22Rv1 (cell line): ENCODE data around the gene SARS2.
A peak's percentile ranks its signal among the peaks of the same experiment; 100 is the strongest.
"Not testable (repeated sequence)": the region's sequence is repeated elsewhere in the genome, so short reads cannot be mapped to it uniquely, and the experiment has no call there.

ENCODE experiments used
- H3K27ac ChIP-seq: fragments of 450-650 bp; 2 replicates; pipeline ENCODE4 v1.5.1; 2017
- CTCF ChIP-seq: fragments of 450-650 bp; IDR thresholded peaks from 2 replicates; pipeline ENCODE4 v1.5.1; 2017; ENCODE audit warnings: mild to moderate bottlenecking
- ZFX ChIP-seq: fragments of 450-650 bp; IDR thresholded peaks from 2 replicates; pipeline ENCODE4 v1.6.1; 2017; ENCODE audit warnings: antibody characterized with exemption, borderline replicate concordance

SARS2 gene

DNA sequence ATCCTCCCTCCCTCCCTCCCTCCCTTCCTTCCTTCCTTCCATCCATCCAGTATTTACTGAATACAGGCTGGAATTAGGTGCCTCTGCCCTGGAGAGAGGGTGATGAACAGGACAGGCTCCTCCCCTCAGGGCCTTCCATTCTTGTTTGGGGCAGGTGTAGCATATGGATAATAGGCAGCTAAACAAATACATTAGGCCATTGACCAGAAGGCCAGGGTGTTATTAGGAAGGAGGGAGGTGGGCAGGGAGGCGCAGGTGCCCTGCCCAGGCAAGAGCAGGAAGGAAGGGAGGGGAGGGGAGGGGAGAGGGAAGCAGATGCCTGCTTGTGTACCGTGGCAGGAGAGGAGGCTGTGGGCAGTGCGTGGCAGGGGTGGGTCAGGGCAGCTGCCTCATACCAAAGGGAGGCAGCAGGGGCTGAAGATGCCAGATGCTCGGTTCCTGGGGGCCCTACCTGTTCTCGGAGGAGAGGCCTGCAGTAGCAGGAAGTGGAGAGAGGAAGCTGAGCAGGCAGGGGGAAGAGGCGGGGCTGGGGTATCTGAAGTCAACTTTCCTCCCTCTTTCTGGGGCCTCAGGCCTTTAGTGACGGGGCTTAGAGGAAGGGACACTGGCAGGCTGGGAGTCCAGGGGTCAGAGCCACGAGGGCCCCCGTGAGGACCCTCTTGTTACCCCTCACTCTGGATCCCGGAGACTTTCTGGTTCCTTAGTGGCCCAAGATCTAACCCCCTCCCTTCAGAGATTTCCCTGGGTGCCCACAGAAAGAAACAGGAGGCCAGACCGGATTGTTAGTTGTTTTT is 52.6 kb downstream of the SARS2 start, which contains the start of gene RINL:
Gene RINL (minus strand): TSS at position 495 of the 794 bp plus-strand sequence. CDS start 1,533 bp downstream, outside the sequence.
- TF ChIP-seq CTCF, result no peak
- no peak for TF ChIP-seq ZFX
- peak within 1 kb of the TSS; percentile 32 for H3K27ac ChIP-seq

- no peak overlapping the region for H3K27ac ChIP-seq
- TF ChIP-seq CTCF (no peak), ZFX (no peak)
Observed at GRCh38 chr19:38875656-38876395, 54.7 kb downstream of the SARS2 start.

DNA sequence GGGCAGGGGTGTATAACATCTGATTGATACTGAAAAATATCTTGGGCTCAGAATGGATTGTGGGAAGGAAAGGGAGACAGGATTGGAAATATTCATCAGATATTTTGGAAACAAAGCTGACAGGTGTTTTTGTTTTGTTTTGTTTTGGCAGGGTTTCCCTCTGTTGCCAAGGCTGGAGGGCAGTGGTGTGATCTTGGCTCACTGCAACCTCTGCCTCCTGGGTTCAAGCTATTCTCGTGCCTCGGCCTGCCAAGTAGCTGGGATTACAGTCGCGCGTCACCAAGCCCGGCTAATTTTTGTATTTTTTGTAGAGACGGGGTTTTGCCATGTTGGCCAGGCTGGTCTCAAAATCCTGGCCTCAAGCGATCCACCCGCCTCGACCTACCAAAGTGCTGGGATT is 57.2 kb downstream of the SARS2 start:
- H3K27ac ChIP-seq, result not testable (repeated sequence)

GRCh38 chr19:38870612-38871011 is 60.0 kb downstream of the SARS2 start:
- peak overlapping the region; percentile 48; the same call in 1 of the 2 replicates for H3K27ac ChIP-seq
- no peak for TF ChIP-seq ZFX
- no peak for TF ChIP-seq CTCF

DNA sequence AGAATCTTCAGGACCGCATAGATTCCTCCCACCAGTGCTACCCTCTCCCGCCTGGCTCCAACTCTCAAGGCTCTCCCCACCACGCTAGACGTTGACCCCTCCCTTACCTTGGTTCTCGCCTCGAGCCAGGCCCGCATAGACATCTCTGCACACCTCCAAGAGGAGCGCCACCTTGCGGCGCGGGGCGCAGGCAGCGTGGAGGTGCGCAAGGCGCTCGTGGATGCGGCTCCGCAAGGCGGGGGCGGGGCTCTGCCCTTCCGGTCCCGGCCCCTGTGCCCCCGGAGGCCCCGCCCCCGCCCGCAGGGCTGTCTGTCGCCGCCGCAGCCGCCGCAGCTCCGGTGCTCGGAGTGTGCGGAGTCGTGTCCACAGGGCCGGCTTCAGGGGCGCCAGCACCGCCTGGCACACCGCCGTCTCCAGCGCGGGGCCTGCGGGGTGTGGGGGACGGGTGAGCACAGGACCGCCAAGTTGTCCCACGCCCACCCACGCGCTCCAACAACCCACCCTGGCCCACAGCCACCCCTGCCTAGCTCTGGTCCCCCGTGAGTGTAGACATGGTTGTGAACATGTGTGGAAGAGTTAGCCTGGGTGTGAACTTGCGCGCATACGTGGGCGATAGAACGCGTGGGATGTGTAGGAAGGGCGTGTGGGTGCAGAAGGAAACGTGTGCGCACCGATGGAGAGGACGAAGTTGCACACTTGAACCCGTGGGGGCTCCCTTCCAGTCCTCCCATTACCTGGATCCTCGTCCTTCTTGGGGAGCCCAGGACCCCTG is 60.5 kb downstream of the SARS2 start:
- peak; percentile 96 for TF ChIP-seq CTCF
- no peak for TF ChIP-seq ZFX
- H3K27ac ChIP-seq, result peak overlapping the region; percentile 48

GRCh38 chr19:38869160-38869835 is 61.3 kb downstream of the SARS2 start:
- H3K27ac ChIP-seq, result peak overlapping the region; percentile 48
- no peak for TF ChIP-seq CTCF
- no peak for TF ChIP-seq ZFX

GRCh38 chr19:38868551-38868950 is 62.0 kb downstream of the SARS2 start:
- TF ChIP-seq ZFX (no peak), CTCF (no peak)
- H3K27ac ChIP-seq, result no peak overlapping the region
